A673 (cell line): ENCODE data around the gene MPPED2. TPM values are rescaled to one million over a fixed set of nuclear protein-coding genes. Genes with fewer than 3 reads are reported as not detected.

ENCODE experiments used
- BruUV-seq: library from RNA; stranded (reverse); fragments of 400-500 nt; replicated peaks from 2 replicates; lab custom pipeline; 2021; lab: Mats Ljungman, UMichigan
- CTCF ChIA-PET: fragments of 300-600 bp; sonication (Branson Sonifier 250); formaldehyde crosslinking; loops from one replicate; lab custom pipeline; 2022; ENCODE audit warnings: antibody characterized with exemption; lab: Charles Lee
- POLR2A ChIA-PET: fragments of 300-600 bp; sonication (Branson Sonifier 250); formaldehyde crosslinking; loops from one replicate; lab custom pipeline; 2022; ENCODE audit warnings: antibody characterized with exemption; ENCODE audit not compliant: low non-redundant PET; lab: Charles Lee
- DNase-seq: peaks from one replicate; pipeline ENCODE4 v3.0.0-alpha.2; 2015; ENCODE audit warnings: low spot score
- H3K27ac ChIP-seq: fragments of 200-600 bp; sonication (generic); 2 replicates; pipeline ENCODE4 v1.5.1; 2016; ENCODE audit warnings: mixed run types, low read depth, mild to moderate bottlenecking, mixed read lengths, antibody characterized with exemption, low read length; ENCODE audit not compliant: poor library complexity, severe bottlenecking
- H3K27me3 ChIP-seq: fragments of 200-600 bp; sonication (generic); replicated peaks from 2 replicates; pipeline ENCODE4 v1.6.1; 2017; ENCODE audit warnings: mixed run types, low read depth, mild to moderate bottlenecking, mixed read lengths, antibody characterized with exemption, low read length; ENCODE audit not compliant: insufficient read depth, poor library complexity
- H3K36me3 ChIP-seq: fragments of 200-600 bp; sonication (generic); 2 replicates; pipeline ENCODE4 v1.6.1; 2016; ENCODE audit warnings: mixed run types, mild to moderate bottlenecking, mixed read lengths, antibody characterized with exemption, low read length; ENCODE audit not compliant: insufficient read depth, poor library complexity, severe bottlenecking
- H3K4me1 ChIP-seq: fragments of 200-600 bp; sonication (generic); 2 replicates; pipeline ENCODE4 v1.6.1; 2017; ENCODE audit warnings: mixed run types, mild to moderate bottlenecking, mixed read lengths, antibody characterized with exemption, low read length; ENCODE audit not compliant: insufficient read depth, poor library complexity, severe bottlenecking
- H3K4me3 ChIP-seq: fragments of 200-600 bp; sonication (generic); 2 replicates; pipeline ENCODE4 v1.5.1; 2016; ENCODE audit warnings: low read depth, mixed run types, mild to moderate bottlenecking, mixed read lengths, low read length; ENCODE audit not compliant: poor library complexity, severe bottlenecking
- H3K9me3 ChIP-seq: fragments of 200-600 bp; sonication (generic); 2 replicates; pipeline ENCODE4 v1.6.1; 2016; ENCODE audit warnings: mixed run types, low read depth, mild to moderate bottlenecking, mixed read lengths, antibody characterized with exemption, low read length; ENCODE audit not compliant: poor library complexity, severe bottlenecking
- EZH2 ChIP-seq: fragments of 200-600 bp; sonication (generic); IDR thresholded peaks from 2 replicates; pipeline ENCODE4 v1.6.1; 2017; ENCODE audit warnings: borderline replicate concordance, low read depth, mild to moderate bottlenecking, mixed read lengths, antibody characterized with exemption, low read length; ENCODE audit not compliant: poor library complexity, severe bottlenecking
- intact Hi-C: fragments of 100-400 bp; cut with micrococcal nuclease; formaldehyde crosslinking; loops from one replicate; pipeline ENCODE4 v1.10.0; 2022; ENCODE audit not compliant: unreplicated experiment
- total RNA-seq: library from RNA; stranded (reverse); gene quantifications from 2 replicates; pipeline ENCODE4 v1.2.3, GENCODE V29; 2021
- TF ChIP-seq, protein P1 (sequence below): fragments of 300-800, 200-600 bp; sonication (generic); conservative IDR thresholded peaks from 2 replicates; pipeline ENCODE4 v1.5.1; 2017; ENCODE audit warnings: low read depth, mild to moderate bottlenecking, antibody characterized with exemption, low read length, moderate library complexity, mixed read lengths

MPPED2 gene
- total RNA-seq, 1 experiment from 2014 or later, result 2.0 TPM

DNA sequence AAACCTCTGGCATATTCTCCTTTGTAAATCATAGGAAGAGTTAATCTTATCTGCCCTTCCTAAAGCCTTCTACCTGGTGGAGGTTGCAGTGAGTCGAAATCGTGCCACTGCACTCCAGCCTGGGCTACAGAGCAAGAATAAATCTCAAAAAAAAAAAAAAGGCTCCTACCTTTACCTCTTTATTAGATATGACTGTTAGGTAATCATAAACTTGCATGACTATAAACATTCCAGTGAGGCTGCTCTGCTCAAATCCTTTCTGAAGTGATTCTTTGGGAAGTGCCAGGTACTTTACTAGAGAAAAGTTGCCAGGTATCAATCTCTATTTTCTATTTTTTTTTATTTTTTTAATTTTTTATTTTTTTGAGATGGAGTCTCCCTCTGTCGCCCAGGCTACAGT is 59.6 kb downstream of the MPPED2 start:
- ChIA-PET CTCF (no interaction called here), POLR2A (no interaction called here)
- BruUV-seq, result no TSS peak

DNA sequence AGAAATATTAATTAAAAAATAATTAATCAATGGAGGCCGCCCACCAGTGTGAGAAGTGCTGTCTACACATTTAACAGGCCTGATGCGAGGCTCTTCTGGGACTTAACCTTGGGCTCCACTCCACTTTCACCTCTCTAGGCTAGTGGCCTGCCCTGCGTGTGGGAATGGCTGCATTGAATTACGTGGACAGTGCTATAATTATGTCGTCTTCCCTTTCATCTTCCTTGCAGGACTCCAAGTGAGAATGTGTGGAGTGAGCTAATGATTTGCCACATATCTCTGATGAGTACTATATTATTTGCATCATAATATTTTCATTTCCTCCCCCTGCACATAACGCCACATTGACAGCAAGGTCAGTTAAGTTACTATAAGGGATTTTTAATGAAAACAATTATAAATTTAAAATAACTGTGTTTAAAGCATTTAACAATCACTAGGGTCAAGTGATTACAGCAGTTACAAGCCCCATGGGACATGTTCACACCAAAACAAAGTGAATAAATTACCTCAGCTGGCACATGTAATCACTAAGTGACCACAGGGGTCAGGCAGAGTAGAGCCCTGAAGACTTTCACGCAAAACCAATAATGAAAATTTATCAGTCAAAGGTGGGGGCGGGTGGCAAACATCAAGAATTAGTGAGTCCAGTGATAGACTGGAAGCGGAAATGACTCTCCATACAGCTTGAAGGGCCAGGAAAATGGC is 63.5 kb downstream of the MPPED2 start:
- TF ChIP-seq EZH2, result no peak
- TF ChIP-seq, protein P1, sequence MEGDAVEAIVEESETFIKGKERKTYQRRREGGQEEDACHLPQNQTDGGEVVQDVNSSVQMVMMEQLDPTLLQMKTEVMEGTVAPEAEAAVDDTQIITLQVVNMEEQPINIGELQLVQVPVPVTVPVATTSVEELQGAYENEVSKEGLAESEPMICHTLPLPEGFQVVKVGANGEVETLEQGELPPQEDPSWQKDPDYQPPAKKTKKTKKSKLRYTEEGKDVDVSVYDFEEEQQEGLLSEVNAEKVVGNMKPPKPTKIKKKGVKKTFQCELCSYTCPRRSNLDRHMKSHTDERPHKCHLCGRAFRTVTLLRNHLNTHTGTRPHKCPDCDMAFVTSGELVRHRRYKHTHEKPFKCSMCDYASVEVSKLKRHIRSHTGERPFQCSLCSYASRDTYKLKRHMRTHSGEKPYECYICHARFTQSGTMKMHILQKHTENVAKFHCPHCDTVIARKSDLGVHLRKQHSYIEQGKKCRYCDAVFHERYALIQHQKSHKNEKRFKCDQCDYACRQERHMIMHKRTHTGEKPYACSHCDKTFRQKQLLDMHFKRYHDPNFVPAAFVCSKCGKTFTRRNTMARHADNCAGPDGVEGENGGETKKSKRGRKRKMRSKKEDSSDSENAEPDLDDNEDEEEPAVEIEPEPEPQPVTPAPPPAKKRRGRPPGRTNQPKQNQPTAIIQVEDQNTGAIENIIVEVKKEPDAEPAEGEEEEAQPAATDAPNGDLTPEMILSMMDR, result no peak

More for the DNA sequence above, 59.6 kb downstream of the MPPED2 start:
- intact Hi-C loops, result no loop called here
- TF ChIP-seq EZH2, result no peak
- TF ChIP-seq, protein P1, result no peak
- Histone ChIP-seq H3K36me3 (no peaks in the 10 kb centered on the region), H3K9me3 (no peaks in the 10 kb centered on the region), H3K27ac (no peak overlapping the region), H3K27me3 (no peaks in the 10 kb centered on the region), H3K4me1 (no peaks in the 10 kb centered on the region), H3K4me3 (no peak overlapping the region)
- no peak for DNase-seq

DNA sequence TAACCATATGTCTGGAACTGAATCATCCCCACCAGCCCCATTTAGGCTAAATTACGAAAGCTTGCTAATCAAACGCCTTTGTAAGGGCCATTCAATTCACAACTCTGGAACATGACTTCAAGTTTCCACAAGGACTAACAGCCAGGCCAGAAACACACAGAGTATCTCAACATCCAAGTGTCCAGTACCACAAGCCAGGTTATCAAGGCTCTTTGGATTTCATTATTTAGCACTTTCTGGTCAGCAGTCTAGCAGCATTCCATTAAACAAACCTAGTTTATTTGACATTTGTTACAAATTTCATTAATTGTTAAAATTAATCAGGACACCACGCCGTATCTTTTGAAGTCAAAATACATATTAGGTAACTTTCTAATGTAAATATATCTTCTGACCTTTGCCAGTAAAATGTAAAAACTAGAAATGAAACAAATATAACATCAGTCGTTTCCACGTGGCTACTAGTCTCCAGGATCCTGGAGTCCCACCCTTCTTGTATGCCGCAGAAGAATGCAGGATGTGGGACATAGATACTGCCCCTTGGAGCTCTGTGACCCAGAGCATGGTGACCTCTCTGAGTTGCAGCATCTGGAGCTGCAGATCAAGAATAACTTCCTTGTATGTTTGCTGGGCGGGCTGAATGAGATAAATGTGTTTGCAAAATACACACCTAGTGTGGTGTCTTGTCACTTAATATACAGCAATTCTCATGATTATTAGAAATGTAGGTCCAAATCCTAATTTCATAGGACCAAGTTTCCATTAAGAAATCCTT is 64.7 kb downstream of the MPPED2 start:
- Histone ChIP-seq H3K27me3 (no peaks in the 10 kb centered on the region), H3K4me1 (no peaks in the 10 kb centered on the region), H3K27ac (no peak overlapping the region), H3K9me3 (no peaks in the 10 kb centered on the region), H3K4me3 (no peak overlapping the region), H3K36me3 (no peaks in the 10 kb centered on the region)
- DNase-seq, result no peak
- intact Hi-C loops, result no loop called here
- CTCF ChIA-PET, result no interaction called here
- no TSS peak for BruUV-seq
- no peak for TF ChIP-seq EZH2
- POLR2A ChIA-PET, result interaction anchor here (0.7 kb wide), 1 partner anchor 1392 kb away, joined by 3 read pairs; no protein-coding TSS in a partner anchor

More for the DNA sequence above, 63.5 kb downstream of the MPPED2 start:
- BruUV-seq, result no TSS peak
- DNase-seq, result no peak
- CTCF ChIA-PET, result no interaction called here
- intact Hi-C loops, result no loop called here
- Histone ChIP-seq H3K4me3 (no peak overlapping the region), H3K9me3 (no peaks in the 10 kb centered on the region), H3K4me1 (no peaks in the 10 kb centered on the region), H3K27me3 (no peaks in the 10 kb centered on the region), H3K36me3 (no peaks in the 10 kb centered on the region), H3K27ac (no peak overlapping the region)
- POLR2A ChIA-PET, result no interaction called here
